Panc1 (cell line): ENCODE results near the gene FANCC. TPM values are rescaled to one million over a fixed set of nuclear protein-coding genes. Genes with fewer than 3 reads are reported as not detected.

Experiments used
- ATAC-seq: fragments of 200-7000 bp; cut with Tn5 transposase; 2 replicates; pipeline ENCODE4 v1.9.1; 2020; ENCODE audit warnings: mild to moderate bottlenecking, moderate library complexity
- BruUV-seq: library from RNA; stranded (reverse); fragments of 400-500 nt; replicated peaks from 2 replicates; lab custom pipeline; 2021; lab: Mats Ljungman, UMichigan
- CTCF ChIA-PET: fragments of 300-600 bp; sonication (Branson Sonifier 250); formaldehyde crosslinking; loops from one replicate; lab custom pipeline; 2022; ENCODE audit warnings: antibody characterized with exemption; lab: Charles Lee
- POLR2A ChIA-PET: fragments of 300-600 bp; sonication (Branson Sonifier 250); formaldehyde crosslinking; loops from one replicate; lab custom pipeline; 2022; ENCODE audit warnings: antibody characterized with exemption; lab: Charles Lee
- DNase-seq: peaks from one replicate; pipeline ENCODE4 v3.0.0-alpha.2; 2010; ENCODE audit warnings: low read depth, low spot score
- H3K27ac ChIP-seq: 2 replicates; pipeline ENCODE4 v1.5.1; 2011; ENCODE audit warnings: mild to moderate bottlenecking, low read length, inconsistent platforms
- H3K27me3 ChIP-seq: fragments of 200-500 bp; sonication (Bioruptor generic); 2 replicates; pipeline ENCODE4 v1.6.0; 2014; ENCODE audit warnings: low read length, inconsistent platforms; ENCODE audit not compliant: control insufficient read depth, insufficient read depth
- H3K36me3 ChIP-seq: fragments of 200-500 bp; sonication (Bioruptor generic); 2 replicates; pipeline ENCODE4 v1.5.1; 2014; ENCODE audit warnings: inconsistent platforms, mild to moderate bottlenecking, low read length, moderate library complexity; ENCODE audit not compliant: control insufficient read depth, insufficient read depth
- H3K4me1 ChIP-seq: 2 replicates; pipeline ENCODE4 v1.5.1; 2011; ENCODE audit warnings: inconsistent platforms, mild to moderate bottlenecking, low read length, moderate library complexity; ENCODE audit not compliant: control insufficient read depth, insufficient read depth
- H3K4me3 ChIP-seq, 2 experiments: 2 replicates each; pipeline ENCODE4 v1.5.1; 2011 to 2012; ENCODE audit warnings: low read depth in 2 of 2, low read length in 2 of 2, mild to moderate bottlenecking in 2 of 2, inconsistent platforms in 1 of 2, moderate library complexity in 1 of 2
- H3K9me3 ChIP-seq: fragments of 200-500 bp; sonication (Bioruptor generic); 2 replicates; pipeline ENCODE4 v1.5.1; 2014; ENCODE audit warnings: low read depth, mild to moderate bottlenecking, inconsistent platforms, low read length, moderate library complexity; ENCODE audit not compliant: control insufficient read depth, insufficient read depth
- POLR2AphosphoS5 ChIP-seq: IDR thresholded peaks from 2 replicates; pipeline ENCODE4 v1.6.1; 2012; ENCODE audit warnings: mild to moderate bottlenecking, low read depth, low read length, moderate library complexity
- SIN3A ChIP-seq: IDR thresholded peaks from 2 replicates; pipeline ENCODE4 v1.6.1; 2012; ENCODE audit warnings: low read depth, mild to moderate bottlenecking, low read length, moderate library complexity, borderline replicate concordance; ENCODE audit not compliant: insufficient read depth
- TCF7L2 ChIP-seq: IDR thresholded peaks from 2 replicates; pipeline ENCODE4 v1.6.1; 2011; ENCODE audit warnings: mild to moderate bottlenecking, low read depth, low read length, inconsistent platforms
- in situ Hi-C: cut with HindIII; loops from 2 replicates; pipeline ENCODE4 v1.10.0; 2016; ENCODE audit warnings: low sequenced_read_pairs, low pct_unique_long_range_greater_than_20kb
- intact Hi-C: fragments of 100-400 bp; cut with micrococcal nuclease; formaldehyde crosslinking; loops from one replicate; pipeline ENCODE4 v1.10.0; 2022; ENCODE audit not compliant: unreplicated experiment
- total RNA-seq: library from RNA; stranded (reverse); gene quantifications from one replicate; pipeline ENCODE4 v1.2.1, GENCODE V29; 2021; ENCODE audit not compliant: unreplicated experiment
- TF ChIP-seq, protein P1 (sequence below): fragments of 450-650 bp; IDR thresholded peaks from 2 replicates; pipeline ENCODE4 v1.5.1; 2017; ENCODE audit warnings: mild to moderate bottlenecking
- TF ChIP-seq, protein P2 (sequence below), 2 experiments: IDR thresholded peaks; 2 replicates each; pipeline ENCODE4 v1.6.1; 2011 to 2012; ENCODE audit warnings: low read depth in 2 of 2, control low read depth in 1 of 2, low read length in 1 of 2, mild to moderate bottlenecking in 1 of 2, moderate library complexity in 1 of 2; ENCODE audit not compliant: insufficient read depth in 1 of 2

FANCC gene
- total RNA-seq, 1 experiment from 2014 or later: 17.8 TPM

DNA sequence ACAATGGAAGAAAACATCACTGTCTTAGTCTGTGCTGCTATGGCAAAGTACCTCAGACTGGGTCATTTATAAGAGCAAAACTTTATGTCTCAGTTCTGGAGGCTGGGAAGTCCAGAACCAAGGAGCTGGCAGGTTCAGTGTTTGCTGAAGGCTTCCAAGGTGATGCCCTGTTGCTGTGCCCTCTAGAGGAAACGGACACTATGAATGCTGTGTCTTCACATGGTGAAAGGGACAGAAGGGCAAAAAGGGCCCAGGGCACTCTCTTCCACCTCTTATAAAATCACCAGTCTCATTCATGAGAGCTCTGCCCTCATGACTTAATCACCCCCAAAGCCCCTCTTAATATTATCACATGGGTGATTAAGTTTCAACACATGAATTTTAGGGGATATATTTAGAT lies 143.5 kb downstream of the FANCC start:
- H3K9me3 ChIP-seq: no peaks in the 10 kb centered on the region
- H3K27ac ChIP-seq: no peak overlapping the region
- in situ Hi-C loops (no loop called here), intact Hi-C loops (no loop called here)
- H3K27me3 ChIP-seq: no peaks in the 10 kb centered on the region
- ChIA-PET POLR2A (no interaction called here), CTCF (no interaction called here)
- no peak overlapping the region for H3K4me3 ChIP-seq
- DNase-seq (no peak), ATAC-seq (no peak)
- H3K36me3 ChIP-seq: no peaks in the 10 kb centered on the region
- H3K4me1 ChIP-seq: no peaks in the 10 kb centered on the region
- TF ChIP-seq, protein P1, sequence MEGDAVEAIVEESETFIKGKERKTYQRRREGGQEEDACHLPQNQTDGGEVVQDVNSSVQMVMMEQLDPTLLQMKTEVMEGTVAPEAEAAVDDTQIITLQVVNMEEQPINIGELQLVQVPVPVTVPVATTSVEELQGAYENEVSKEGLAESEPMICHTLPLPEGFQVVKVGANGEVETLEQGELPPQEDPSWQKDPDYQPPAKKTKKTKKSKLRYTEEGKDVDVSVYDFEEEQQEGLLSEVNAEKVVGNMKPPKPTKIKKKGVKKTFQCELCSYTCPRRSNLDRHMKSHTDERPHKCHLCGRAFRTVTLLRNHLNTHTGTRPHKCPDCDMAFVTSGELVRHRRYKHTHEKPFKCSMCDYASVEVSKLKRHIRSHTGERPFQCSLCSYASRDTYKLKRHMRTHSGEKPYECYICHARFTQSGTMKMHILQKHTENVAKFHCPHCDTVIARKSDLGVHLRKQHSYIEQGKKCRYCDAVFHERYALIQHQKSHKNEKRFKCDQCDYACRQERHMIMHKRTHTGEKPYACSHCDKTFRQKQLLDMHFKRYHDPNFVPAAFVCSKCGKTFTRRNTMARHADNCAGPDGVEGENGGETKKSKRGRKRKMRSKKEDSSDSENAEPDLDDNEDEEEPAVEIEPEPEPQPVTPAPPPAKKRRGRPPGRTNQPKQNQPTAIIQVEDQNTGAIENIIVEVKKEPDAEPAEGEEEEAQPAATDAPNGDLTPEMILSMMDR: no peak; the same call in 1 of the 2 replicates
- TF ChIP-seq TCF7L2: no peak
- BruUV-seq: no TSS peak

DNA sequence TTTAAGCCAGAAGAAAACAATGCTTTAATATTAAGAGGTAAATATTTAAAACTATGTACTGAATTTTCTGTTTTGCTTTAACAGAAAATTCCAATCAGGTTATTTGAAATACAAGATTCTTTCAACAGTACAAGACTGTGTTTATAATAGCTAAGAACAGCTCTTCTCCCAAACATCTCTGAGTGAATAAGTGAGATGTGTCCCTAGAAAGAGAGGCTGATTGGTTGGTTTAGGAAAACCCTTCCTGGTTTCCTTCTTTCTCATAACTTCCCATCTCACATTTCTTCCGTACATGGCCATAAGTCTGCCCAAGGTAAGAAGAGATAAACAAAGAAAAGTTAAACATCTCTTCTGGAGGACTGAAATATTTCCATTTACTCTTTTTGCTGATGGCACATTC lies 145.9 kb downstream of the FANCC start:
- Histone ChIP-seq H3K4me3 (no peak overlapping the region), H3K27ac (no peak overlapping the region), H3K27me3 (no peaks in the 10 kb centered on the region), H3K4me1 (no peaks in the 10 kb centered on the region), H3K36me3 (no peaks in the 10 kb centered on the region), H3K9me3 (no peaks in the 10 kb centered on the region)
- ATAC-seq (no peak), DNase-seq (no peak)
- CTCF ChIA-PET: no interaction called here
- POLR2A ChIA-PET: no interaction called here
- intact Hi-C loops (no loop called here), in situ Hi-C loops (no loop called here)
- no TSS peak for BruUV-seq
- TF ChIP-seq SIN3A (no peak), POLR2AphosphoS5 (no peak), TCF7L2 (no peak)
- TF ChIP-seq, protein P1: no peak
- TF ChIP-seq, protein P2, sequence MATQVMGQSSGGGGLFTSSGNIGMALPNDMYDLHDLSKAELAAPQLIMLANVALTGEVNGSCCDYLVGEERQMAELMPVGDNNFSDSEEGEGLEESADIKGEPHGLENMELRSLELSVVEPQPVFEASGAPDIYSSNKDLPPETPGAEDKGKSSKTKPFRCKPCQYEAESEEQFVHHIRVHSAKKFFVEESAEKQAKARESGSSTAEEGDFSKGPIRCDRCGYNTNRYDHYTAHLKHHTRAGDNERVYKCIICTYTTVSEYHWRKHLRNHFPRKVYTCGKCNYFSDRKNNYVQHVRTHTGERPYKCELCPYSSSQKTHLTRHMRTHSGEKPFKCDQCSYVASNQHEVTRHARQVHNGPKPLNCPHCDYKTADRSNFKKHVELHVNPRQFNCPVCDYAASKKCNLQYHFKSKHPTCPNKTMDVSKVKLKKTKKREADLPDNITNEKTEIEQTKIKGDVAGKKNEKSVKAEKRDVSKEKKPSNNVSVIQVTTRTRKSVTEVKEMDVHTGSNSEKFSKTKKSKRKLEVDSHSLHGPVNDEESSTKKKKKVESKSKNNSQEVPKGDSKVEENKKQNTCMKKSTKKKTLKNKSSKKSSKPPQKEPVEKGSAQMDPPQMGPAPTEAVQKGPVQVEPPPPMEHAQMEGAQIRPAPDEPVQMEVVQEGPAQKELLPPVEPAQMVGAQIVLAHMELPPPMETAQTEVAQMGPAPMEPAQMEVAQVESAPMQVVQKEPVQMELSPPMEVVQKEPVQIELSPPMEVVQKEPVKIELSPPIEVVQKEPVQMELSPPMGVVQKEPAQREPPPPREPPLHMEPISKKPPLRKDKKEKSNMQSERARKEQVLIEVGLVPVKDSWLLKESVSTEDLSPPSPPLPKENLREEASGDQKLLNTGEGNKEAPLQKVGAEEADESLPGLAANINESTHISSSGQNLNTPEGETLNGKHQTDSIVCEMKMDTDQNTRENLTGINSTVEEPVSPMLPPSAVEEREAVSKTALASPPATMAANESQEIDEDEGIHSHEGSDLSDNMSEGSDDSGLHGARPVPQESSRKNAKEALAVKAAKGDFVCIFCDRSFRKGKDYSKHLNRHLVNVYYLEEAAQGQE (IDR thresholded peaks at IDR 0.05; ENCODE audit: insufficient read depth in 1 of 2, low read depth in 2 of 2, low read length in 1 of 2): no peak

DNA sequence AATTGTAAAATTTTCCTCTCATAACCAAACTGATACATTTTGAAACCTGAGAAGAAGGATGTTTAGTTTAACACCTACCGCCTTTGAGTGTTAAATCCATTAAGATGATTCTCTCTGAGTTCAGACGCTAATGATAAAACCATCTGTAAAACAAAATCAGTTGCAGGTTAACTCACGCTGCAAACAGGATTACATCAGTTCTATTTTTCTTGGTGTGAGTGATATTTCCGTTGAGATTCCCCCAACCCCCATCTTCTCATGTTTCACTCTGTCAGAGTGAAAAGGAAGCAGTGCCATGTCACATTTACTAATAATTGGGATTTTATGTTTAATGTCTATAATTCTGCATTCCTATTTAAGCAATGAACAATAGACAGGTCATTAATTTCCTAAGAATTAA lies 146.5 kb downstream of the FANCC start:
- no peaks in the 10 kb centered on the region for H3K36me3 ChIP-seq
- H3K4me3 ChIP-seq: no peak overlapping the region
- ATAC-seq: no peak
- no peaks in the 10 kb centered on the region for H3K27me3 ChIP-seq
- TF ChIP-seq, protein P2 (IDR thresholded peaks at IDR 0.05; ENCODE audit: insufficient read depth in 1 of 2, low read depth in 2 of 2, low read length in 1 of 2): no peak
- in situ Hi-C loops (no loop called here), intact Hi-C loops (no loop called here)
- H3K4me1 ChIP-seq: no peaks in the 10 kb centered on the region
- no peak for DNase-seq
- H3K27ac ChIP-seq: no peak overlapping the region
- POLR2A ChIA-PET: no interaction called here
- CTCF ChIA-PET: no interaction called here
- no peaks in the 10 kb centered on the region for H3K9me3 ChIP-seq
- no TSS peak for BruUV-seq
